ENCODE data around the gene ZNF680.

ZNF680 gene

DNA sequence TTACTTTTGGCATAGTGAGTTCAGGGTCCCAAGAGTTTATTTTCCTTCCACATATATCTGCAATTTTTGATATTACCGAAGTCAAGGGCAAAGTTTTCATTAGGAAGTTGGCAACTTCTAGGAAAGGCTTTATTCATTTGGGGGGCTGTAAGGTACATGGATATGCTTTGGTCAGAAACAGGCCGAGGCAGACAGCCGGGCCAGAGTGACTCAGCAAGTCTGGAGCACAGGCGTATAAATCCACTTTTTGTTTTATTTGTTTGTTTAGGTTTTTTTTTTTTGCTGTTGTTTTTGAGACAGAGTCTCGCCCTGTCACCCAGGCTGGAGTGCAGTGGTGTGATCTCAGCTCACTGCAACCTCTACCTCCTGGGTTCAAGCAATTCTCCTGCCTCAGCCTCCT, 3.7 kb downstream of the ZNF680 start:
- H3K27me3 ChIP-seq (ENCODE audit: insufficient read depth, low read length), result no peaks in the 10 kb centered on the region
- TF ChIP-seq EZH2 (IDR thresholded peaks at IDR 0.05; ENCODE audit: borderline replicate concordance, low read length), result no peak
- TF ChIP-seq CTCF (IDR thresholded peaks at IDR 0.05; ENCODE audit: low read length), result no peak
- no peaks in the 10 kb centered on the region for H3K9me2 ChIP-seq (ENCODE audit: low read depth, low read length)
- peak overlapping the region; percentile 19 for H3K4me3 ChIP-seq (ENCODE audit: low read depth, low read length, poor library complexity, severe bottlenecking)
- H3F3A ChIP-seq (ENCODE audit: insufficient read depth, low read length), result no peaks in the 10 kb centered on the region
- H4K20me1 ChIP-seq (ENCODE audit: insufficient read depth, low read length), result no peaks in the 10 kb centered on the region
- peak overlapping the region; percentile 2; the same call in 1 of the 2 replicates for H3K9ac ChIP-seq (ENCODE audit: low read length)
- H2AFZ ChIP-seq (ENCODE audit: low read length), result no peak overlapping the region
- H3K4me2 ChIP-seq (ENCODE audit: low read length), result peak overlapping the region; percentile 44
- peaks cover 47% of the 10 kb centered on the region for H3K4me1 ChIP-seq (ENCODE audit: insufficient read depth, low read length, severe bottlenecking)
- H3K36me3 ChIP-seq (ENCODE audit: insufficient read depth, low read length), result peaks cover 60% of the 10 kb centered on the region
- H3K79me2 ChIP-seq (ENCODE audit: insufficient read depth, low read length), result peaks cover 64% of the 10 kb centered on the region
- peak overlapping the region; percentile 92 for H3K27ac ChIP-seq (ENCODE audit: low read depth, low read length, poor library complexity, severe bottlenecking)
- peaks cover 11% of the 10 kb centered on the region for H3K9me3 ChIP-seq (ENCODE audit: low read length)

GRCh38 chr7:64558781-64559180, 4.1 kb downstream of the ZNF680 start:
- H3K27me3 ChIP-seq (ENCODE audit: insufficient read depth, low read length), result no peaks in the 10 kb centered on the region
- peak overlapping the region; percentile 44 for H3K4me2 ChIP-seq (ENCODE audit: low read length)
- no peaks in the 10 kb centered on the region for H4K20me1 ChIP-seq (ENCODE audit: insufficient read depth, low read length)
- peaks cover 47% of the 10 kb centered on the region for H3K4me1 ChIP-seq (ENCODE audit: insufficient read depth, low read length, severe bottlenecking)
- H3K9me3 ChIP-seq (ENCODE audit: low read length), result peaks cover 11% of the 10 kb centered on the region
- peaks cover 64% of the 10 kb centered on the region for H3K79me2 ChIP-seq (ENCODE audit: insufficient read depth, low read length)
- no peaks in the 10 kb centered on the region for H3F3A ChIP-seq (ENCODE audit: insufficient read depth, low read length)
- TF ChIP-seq CTCF (IDR thresholded peaks at IDR 0.05; ENCODE audit: low read length) (no peak), EZH2 (IDR thresholded peaks at IDR 0.05; ENCODE audit: borderline replicate concordance, low read length) (no peak)
- H3K9ac ChIP-seq (ENCODE audit: low read length), result peak overlapping the region; percentile 13; the same call in 1 of the 2 replicates
- peak overlapping the region; percentile 19 for H3K4me3 ChIP-seq (ENCODE audit: low read depth, low read length, poor library complexity, severe bottlenecking)
- no peak overlapping the region for H2AFZ ChIP-seq (ENCODE audit: low read length)
- peaks cover 62% of the 10 kb centered on the region for H3K36me3 ChIP-seq (ENCODE audit: insufficient read depth, low read length)
- H3K9me2 ChIP-seq (ENCODE audit: low read depth, low read length), result no peaks in the 10 kb centered on the region
- H3K27ac ChIP-seq (ENCODE audit: low read depth, low read length, poor library complexity, severe bottlenecking), result peak overlapping the region; percentile 92

DNA sequence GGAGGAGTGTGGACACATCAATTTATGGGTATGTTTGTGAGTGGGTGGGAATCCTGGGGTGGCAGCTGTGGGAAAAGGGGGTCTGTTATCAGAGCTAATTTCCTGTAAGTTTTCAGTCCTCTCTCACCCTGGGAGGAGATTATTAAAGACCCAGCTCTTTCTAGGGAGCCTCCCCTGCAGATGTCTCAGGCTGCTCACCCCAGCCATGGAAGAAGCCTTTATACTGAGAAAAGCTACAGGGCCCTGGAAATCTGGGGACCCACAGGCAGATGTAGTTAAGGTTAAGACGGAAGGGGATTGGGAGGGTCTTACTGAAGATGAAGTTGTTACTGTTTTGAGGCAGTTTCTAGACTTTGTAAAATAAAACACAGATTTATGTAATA, 4.6 kb downstream of the ZNF680 start:
- H3F3A ChIP-seq (ENCODE audit: insufficient read depth, low read length), result no peaks in the 10 kb centered on the region
- no peaks in the 10 kb centered on the region for H3K9me2 ChIP-seq (ENCODE audit: low read depth, low read length)
- H3K4me2 ChIP-seq (ENCODE audit: low read length), result peak overlapping the region; percentile 44
- peaks cover 65% of the 10 kb centered on the region for H3K79me2 ChIP-seq (ENCODE audit: insufficient read depth, low read length)
- H3K9me3 ChIP-seq (ENCODE audit: low read length), result peaks cover 13% of the 10 kb centered on the region
- peak overlapping the region; percentile 13; the same call in 1 of the 2 replicates for H3K9ac ChIP-seq (ENCODE audit: low read length)
- H2AFZ ChIP-seq (ENCODE audit: low read length), result no peak overlapping the region
- H3K4me3 ChIP-seq (ENCODE audit: low read depth, low read length, poor library complexity, severe bottlenecking), result peak overlapping the region; percentile 19
- no peaks in the 10 kb centered on the region for H3K27me3 ChIP-seq (ENCODE audit: insufficient read depth, low read length)
- H3K36me3 ChIP-seq (ENCODE audit: insufficient read depth, low read length), result peaks cover 65% of the 10 kb centered on the region
- H3K4me1 ChIP-seq (ENCODE audit: insufficient read depth, low read length, severe bottlenecking), result peaks cover 46% of the 10 kb centered on the region
- peak overlapping the region; percentile 92 for H3K27ac ChIP-seq (ENCODE audit: low read depth, low read length, poor library complexity, severe bottlenecking)
- TF ChIP-seq CTCF (IDR thresholded peaks at IDR 0.05; ENCODE audit: low read length), result no peak
- no peak for TF ChIP-seq EZH2 (IDR thresholded peaks at IDR 0.05; ENCODE audit: borderline replicate concordance, low read length)
- no peaks in the 10 kb centered on the region for H4K20me1 ChIP-seq (ENCODE audit: insufficient read depth, low read length)

Data from OCI-LY1 (cell line).